H1 (cell line): Measurements from ENCODE around the gene LSM7. TPM values are rescaled to one million over a fixed set of nuclear protein-coding genes. Genes with fewer than 3 reads are reported as not detected.
A peak's percentile ranks its signal among the peaks of the same experiment; 100 is the strongest.

Source experiments
- CTCF ChIA-PET: fragments of 300-600 bp; sonication (Branson Sonifier 250); formaldehyde crosslinking; loops from one replicate; lab custom pipeline; 2021; ENCODE audit not compliant: partially characterized antibody; lab: Charles Lee
- POLR2A ChIA-PET: fragments of 300-600 bp; sonication (Branson Sonifier 250); formaldehyde crosslinking; loops from one replicate; lab custom pipeline; 2021; ENCODE audit warnings: inconsistent platforms; ENCODE audit not compliant: partially characterized antibody; lab: Charles Lee
- DNase-seq, 2 experiments: peaks; one replicate each; pipeline versions ENCODE4 v3.0.0 to v3.0.0-alpha.2; 2010 to 2022; ENCODE audit warnings: low spot score in 2 of 2, low read depth in 1 of 2, mixed read lengths in 1 of 2
- FAIRE-seq: peaks from 2 replicates; lab custom pipeline; 2011; peaks lifted over from hg19 to GRCh38; lab: Jason Lieb, UNC
- H2AFZ ChIP-seq: 2 replicates; pipeline ENCODE4 v1.8.1; 2012; ENCODE audit warnings: low read length, inconsistent platforms
- H2AK5ac ChIP-seq: 2 replicates; pipeline ENCODE4 v1.6.1; 2013; ENCODE audit warnings: low read depth, low read length
- H2BK120ac ChIP-seq: replicated peaks from 2 replicates; pipeline ENCODE3; 2013; ENCODE audit warnings: low read depth, low read length, inconsistent platforms
- H2BK12ac ChIP-seq: 2 replicates; pipeline ENCODE4 v1.6.1; 2013; ENCODE audit warnings: low read depth, low read length
- H2BK15ac ChIP-seq: 2 replicates; pipeline ENCODE4 v1.6.1; 2013; ENCODE audit warnings: low read length
- H2BK20ac ChIP-seq: 2 replicates; pipeline ENCODE4 v1.6.1; 2013; ENCODE audit warnings: low read length
- H2BK5ac ChIP-seq: 2 replicates; pipeline ENCODE4 v1.6.1; 2013; ENCODE audit warnings: low read depth, low read length
- H3K14ac ChIP-seq: 2 replicates; pipeline ENCODE4 v1.6.1; 2013; ENCODE audit warnings: inconsistent platforms; ENCODE audit not compliant: insufficient read length
- H3K18ac ChIP-seq: 2 replicates; pipeline ENCODE4 v1.6.1; 2013; ENCODE audit warnings: low read length; ENCODE audit errors: extremely low read depth
- H3K23ac ChIP-seq: 2 replicates; pipeline ENCODE4 v1.6.1; 2013; ENCODE audit warnings: inconsistent platforms; ENCODE audit not compliant: insufficient read length
- H3K23me2 ChIP-seq: 2 replicates; pipeline ENCODE4 v1.6.1; 2013; ENCODE audit warnings: low read depth, low read length
- H3K27ac ChIP-seq: 2 replicates; pipeline ENCODE4 v1.6.1; 2011; ENCODE audit warnings: low read depth, low read length, inconsistent platforms
- H3K27me3 ChIP-seq, 4 experiments: replicated peaks in 1 of 4; 1 replicate in 1 of 4; 2 replicates in 3 of 4; pipeline versions ENCODE4 v1.6.1 to v1.8.1; 2011 to 2013; ENCODE audit warnings: low read length in 3 of 4, mild to moderate bottlenecking in 3 of 4, inconsistent platforms in 2 of 4, mixed read lengths in 2 of 4, moderate library complexity in 1 of 4; ENCODE audit not compliant: control insufficient read depth in 3 of 4, insufficient read depth in 3 of 4; ENCODE audit errors: extremely low read depth in 1 of 4
- H3K36me3 ChIP-seq, 4 experiments: 2 replicates each; pipeline versions ENCODE4 v1.6.1 to v1.8.1; 2011 to 2013; ENCODE audit warnings: mild to moderate bottlenecking in 4 of 4, low read length in 3 of 4, moderate library complexity in 2 of 4, control low read depth in 1 of 4, inconsistent platforms in 1 of 4; ENCODE audit not compliant: insufficient read depth in 4 of 4, control insufficient read depth in 2 of 4
- H3K4ac ChIP-seq: replicated peaks from 2 replicates; pipeline ENCODE3; 2013; ENCODE audit warnings: low read length, low read depth, mixed read lengths, inconsistent platforms; ENCODE audit not compliant: insufficient read length
- H3K4me1 ChIP-seq, 4 experiments: replicated peaks in 1 of 4; 1 replicate in 1 of 4; 2 replicates in 3 of 4; pipeline versions ENCODE4 v1.6.1 to v1.8.1; 2011 to 2013; ENCODE audit warnings: low read length in 3 of 4, inconsistent platforms in 2 of 4, mixed read lengths in 1 of 4; ENCODE audit not compliant: insufficient read depth in 4 of 4, control insufficient read depth in 3 of 4
- H3K4me2 ChIP-seq, 2 experiments: 2 replicates each; pipeline versions ENCODE4 v1.6.1 to v1.8.1; 2011 to 2013; ENCODE audit warnings: low read depth in 2 of 2, low read length in 2 of 2, control low read depth in 1 of 2, inconsistent platforms in 1 of 2, mild to moderate bottlenecking in 1 of 2; ENCODE audit not compliant: insufficient read depth in 1 of 2
- H3K4me3 ChIP-seq, 4 experiments: fragments of 200-600, 300-600 bp in 1 of 4; sonication (generic), shearing (Covaris generic), sonication (Bioruptor Twin) in 1 of 4; 2 replicates each; pipeline versions ENCODE4 v1.5.1 to v1.8.1; 2011 to 2016; ENCODE audit warnings: low read length in 4 of 4, low read depth in 3 of 4, control low read depth in 2 of 4, inconsistent platforms in 2 of 4, mild to moderate bottlenecking in 2 of 4, mixed read lengths in 1 of 4, moderate library complexity in 1 of 4; ENCODE audit not compliant: insufficient read depth in 2 of 4; ENCODE audit errors: extremely low read depth in 1 of 4
- H3K56ac ChIP-seq: replicated peaks from 2 replicates; pipeline ENCODE3; 2013; ENCODE audit warnings: low read depth, mild to moderate bottlenecking, mixed read lengths, low read length, inconsistent platforms; ENCODE audit not compliant: insufficient read length
- H3K79me1 ChIP-seq: 2 replicates; pipeline ENCODE4 v1.6.1; 2013; ENCODE audit warnings: low read depth, low read length, control low read depth
- H3K79me2 ChIP-seq, 2 experiments: 2 replicates each; pipeline versions ENCODE4 v1.6.1 to v1.8.1; 2012 to 2013; ENCODE audit warnings: low read length in 2 of 2, mild to moderate bottlenecking in 2 of 2, inconsistent platforms in 1 of 2; ENCODE audit not compliant: insufficient read depth in 2 of 2, control insufficient read depth in 1 of 2
- H3K9ac ChIP-seq, 4 experiments: replicated peaks in 1 of 4; 1 replicate in 1 of 4; 2 replicates in 3 of 4; pipeline versions ENCODE4 v1.6.1 to v1.8.1; 2011 to 2013; ENCODE audit warnings: low read depth in 3 of 4, low read length in 3 of 4, control low read depth in 2 of 4, mild to moderate bottlenecking in 2 of 4, moderate library complexity in 2 of 4, inconsistent platforms in 1 of 4; ENCODE audit errors: extremely low read depth in 1 of 4
- H3K9me3 ChIP-seq, 2 experiments: 2 replicates each; pipeline versions ENCODE4 v1.6.1 to v1.8.1; 2012 to 2013; ENCODE audit warnings: mild to moderate bottlenecking in 2 of 2, moderate library complexity in 2 of 2, control low read depth in 1 of 2, inconsistent platforms in 1 of 2, low read depth in 1 of 2, low read length in 1 of 2, mixed read lengths in 1 of 2; ENCODE audit not compliant: insufficient read depth in 2 of 2
- H4K20me1 ChIP-seq, 2 experiments: replicated peaks in 1 of 2; 2 replicates each; pipeline versions ENCODE3 to v1.8.1; 2011 to 2013; ENCODE audit warnings: inconsistent platforms in 2 of 2, low read length in 2 of 2, mild to moderate bottlenecking in 1 of 2; ENCODE audit not compliant: insufficient read depth in 2 of 2, control insufficient read depth in 1 of 2
- H4K5ac ChIP-seq: 2 replicates; pipeline ENCODE4 v1.6.1; 2013; ENCODE audit warnings: low read length, low read depth, mixed read lengths, inconsistent platforms; ENCODE audit not compliant: insufficient read length
- H4K8ac ChIP-seq: 2 replicates; pipeline ENCODE4 v1.8.0; 2013; ENCODE audit warnings: mild to moderate bottlenecking, moderate library complexity, low read length, inconsistent platforms; ENCODE audit not compliant: insufficient read depth; ENCODE audit errors: extremely low read depth
- H4K91ac ChIP-seq: replicated peaks from 2 replicates; pipeline ENCODE3; 2013; ENCODE audit warnings: low read length, mixed read lengths, inconsistent platforms; ENCODE audit not compliant: insufficient read length
- KDM1A ChIP-seq: fragments of 200-600, 300-600 bp; sonication (generic); IDR thresholded peaks from 2 replicates; pipeline ENCODE4 v1.7.1; 2016; ENCODE audit warnings: mild to moderate bottlenecking, low read length, borderline replicate concordance
- SRF ChIP-seq: IDR thresholded peaks from 2 replicates; pipeline ENCODE4 v1.6.1; 2011; ENCODE audit warnings: mild to moderate bottlenecking, low read depth, low read length, moderate library complexity
- SUZ12 ChIP-seq: fragments of 200-600 bp; sonication (generic); IDR thresholded peaks from 2 replicates; pipeline ENCODE4 v1.6.1; 2012; ENCODE audit warnings: mild to moderate bottlenecking, inconsistent platforms, low read length, moderate library complexity, mixed read lengths
- TBP ChIP-seq: IDR thresholded peaks from 2 replicates; pipeline ENCODE4 v1.6.1; 2011; ENCODE audit warnings: low read depth, low read length, improper control_type of control experiment
- WGBS, 2 experiments: shearing (Covaris generic) in 1 of 2; methylation state at CpG; one replicate each; pipeline versions ENCODE4 v1.1.6 to v1.1.7; 2013 to 2015; ENCODE audit warnings: low lambda C conversion rate in 2 of 2, mixed read lengths in 2 of 2, inconsistent platforms in 1 of 2, low coverage in 1 of 2, missing lambda C conversion rate in 1 of 2; ENCODE audit not compliant: insufficient replicate concordance in 2 of 2, insufficient coverage in 1 of 2, insufficient read length in 1 of 2; ENCODE audit errors: extremely low coverage in 1 of 2, missing lambda C conversion rate in 1 of 2; 5-methylcytosine and 5-hydroxymethylcytosine counted together
- polyA plus RNA-seq, 7 experiments: library from polyadenylated mRNA; depleted of rRNA in 3 of 7; stranded (reverse) in 5 of 7; unstranded in 2 of 7; fragments of >200 nt in 5 of 7; fragments of 200-250 nt in 2 of 7; gene quantifications; 1 replicate in 5 of 7; 2 replicates in 1 of 7; 4 replicates in 1 of 7; pipeline versions ENCODE4 v1.2.1 to v1.2.3, GENCODE V29; 2011 to 2013; ENCODE audit warnings: missing spikeins in 2 of 7, mixed read lengths in 2 of 7
- total RNA-seq: library from RNA; stranded (reverse); fragmentation: NEBNext Ultra II Directional; extraction: Animal tissue kit (Norgen Biotek cat#: 25700); gene quantifications from 2 replicates; pipeline ENCODE4 v1.2.1, GENCODE V29; 2021

Gene LSM7
- total and polyA plus RNA-seq, 2 of the 8 experiments (the other 6 are each of a cell fraction or from before 2014, with no cell fraction given): 228 to 1,335 TPM

GRCh38 chr19:2306971-2307370 lies 21.4 kb downstream of the LSM7 start:
- ChIA-PET POLR2A (interaction anchor here (0.9 to 4.4 kb wide), 9 partner anchors 11 to 157 kb away, joined by 3 to 16 read pairs (median 5); no protein-coding TSS in a partner anchor), CTCF (interaction anchor here (0.9 to 2.4 kb wide), 4 partner anchors 8 to 54 kb away, joined by 3 to 6 read pairs (median 3); no protein-coding TSS in a partner anchor)
- Histone ChIP-seq H2BK120ac (no peak overlapping the region), H2AK5ac (no peak overlapping the region), H4K8ac (no peak overlapping the region), H2BK12ac (no peak overlapping the region), H4K91ac (no peak overlapping the region), H4K5ac (no peak overlapping the region), H3K27ac (no peak overlapping the region), H2AFZ (no peak overlapping the region), H3K4me3 (no peak overlapping the region), H2BK15ac (peak overlapping the region; percentile 29; the same call in 1 of the 2 replicates), H3K9me3 (no peaks in the 10 kb centered on the region), H3K36me3 (no peaks in the 10 kb centered on the region), H3K4me1 (peaks cover 0 to 19% (median 7%) of the 10 kb centered on the region in 4 experiments; a peak in 5 of 7 replicates), H3K14ac (no peak overlapping the region), H3K9ac (no peak overlapping the region), H3K27me3 (peaks cover 7 to 46% (median 34%) of the 10 kb centered on the region in 4 experiments), H3K79me2 (no peaks in the 10 kb centered on the region), H3K23ac (no peak overlapping the region), H2BK20ac (0 out of 2 replicates have a peak overlapping the region, but pooled peaks have one; percentile 6), H3K4me2 (peak overlapping the region in 1 of 2 experiments; percentile 33; a peak in 1 of 4 replicates), H3K4ac (no peak overlapping the region), H2BK5ac (no peak overlapping the region), H3K79me1 (no peaks in the 10 kb centered on the region), H3K56ac (no peak overlapping the region), H4K20me1 (peaks cover 0 to 3% of the 10 kb centered on the region in 2 experiments), H3K23me2 (peaks cover 2% of the 10 kb centered on the region; the same call in 1 of the 2 replicates), H3K18ac (no peak overlapping the region)
- FAIRE-seq: no peak
- 87% methylated on average over 16 of the region's 17 CpGs; no CpG with 5 or more reads in 1 of the 2 experiments for WGBS, 2 experiments
- TF ChIP-seq KDM1A (no peak), TBP (no peak), SUZ12 (no peak), SRF (no peak)
- no peak for DNase-seq
